WTC11 (cell line): ENCODE measurements around the gene SHKBP1. TPM values are rescaled to one million over a fixed set of nuclear protein-coding genes. Genes with fewer than 3 reads are reported as not detected.
A peak's percentile ranks its signal among the peaks of the same experiment; 100 is the strongest.

ENCODE experiments used
- ATAC-seq: fragments of 200-7000 bp; cut with Tn5 transposase; 2 replicates; pipeline ENCODE4 v1.10.0; 2021; ENCODE audit warnings: mild to moderate bottlenecking, moderate library complexity
- CTCF ChIA-PET: fragments of 300-600 bp; sonication (Branson Sonifier 250); formaldehyde crosslinking; loops from one replicate; lab custom pipeline; 2021; ENCODE audit warnings: antibody characterized with exemption; lab: Charles Lee
- POLR2A ChIA-PET: fragments of 350-600 bp; sonication (Branson Sonifier 250); formaldehyde crosslinking; loops from one replicate; lab custom pipeline; 2021; ENCODE audit warnings: antibody characterized with exemption; lab: Charles Lee
- DNase-seq: peaks from one replicate; pipeline ENCODE4 v3.0.0; 2021; ENCODE audit warnings: low spot score
- H3K27ac Mint-ChIP-seq: 2 replicates; pipeline ENCODE4 v1.8.0; 2021; ENCODE audit warnings: mixed read lengths
- H3K27me3 Mint-ChIP-seq: 2 replicates; pipeline ENCODE4 v1.8.0; 2021; ENCODE audit warnings: low read depth, mild to moderate bottlenecking, moderate library complexity, mixed read lengths
- H3K36me3 Mint-ChIP-seq: 2 replicates; pipeline ENCODE4 v1.8.0; 2021; ENCODE audit warnings: mixed read lengths
- H3K4me1 Mint-ChIP-seq: 2 replicates; pipeline ENCODE4 v1.8.0; 2022; ENCODE audit warnings: mixed read lengths
- H3K4me3 Mint-ChIP-seq: 2 replicates; pipeline ENCODE4 v1.8.0; 2021; ENCODE audit warnings: mild to moderate bottlenecking, moderate library complexity, mixed read lengths
- H3K9me3 Mint-ChIP-seq: 2 replicates; pipeline ENCODE4 v1.8.0; 2021; ENCODE audit warnings: mixed read lengths
- AFF4 ChIP-seq: sonication (generic); formaldehyde crosslinking; IDR thresholded peaks from 2 replicates; pipeline ENCODE4 v1.8.1; 2023; ENCODE audit warnings: mild to moderate bottlenecking, missing genetic modification reagents, borderline replicate concordance
- CBFB ChIP-seq: sonication (generic); formaldehyde crosslinking; IDR thresholded peaks from 2 replicates; pipeline ENCODE4 v1.8.1; 2022; ENCODE audit warnings: mild to moderate bottlenecking, low read depth, missing genetic modification reagents
- CREM ChIP-seq: sonication (generic); formaldehyde crosslinking; IDR thresholded peaks from 2 replicates; pipeline ENCODE4 v1.8.1; 2022; ENCODE audit warnings: mild to moderate bottlenecking, missing genetic modification reagents, moderate library complexity
- FOXK1 ChIP-seq: sonication (generic); formaldehyde crosslinking; IDR thresholded peaks from 2 replicates; pipeline ENCODE4 v1.8.0; 2022; ENCODE audit warnings: mild to moderate bottlenecking, moderate library complexity, missing genetic modification reagents
- GABPB1 ChIP-seq: sonication (generic); formaldehyde crosslinking; IDR thresholded peaks from 2 replicates; pipeline ENCODE4 v1.8.1; 2023; ENCODE audit warnings: mild to moderate bottlenecking, missing genetic modification reagents
- GRHL2 ChIP-seq: fragments of 250-450 bp; sonication (Bioruptor Pico); IDR thresholded peaks from 2 replicates; pipeline ENCODE4 v1.8.0; 2022; ENCODE audit warnings: mild to moderate bottlenecking, moderate library complexity; ENCODE audit not compliant: insufficient replicate concordance, severe bottlenecking
- GTF2I ChIP-seq: fragments of 250-450 bp; sonication (Bioruptor Pico); conservative IDR thresholded peaks from 2 replicates; pipeline ENCODE4 v1.4.0; 2021; ENCODE audit warnings: mild to moderate bottlenecking
- IRF1 ChIP-seq: sonication (generic); formaldehyde crosslinking; IDR thresholded peaks from 2 replicates; pipeline ENCODE4 v1.8.0; 2023; ENCODE audit warnings: missing genetic modification reagents
- JUN ChIP-seq: sonication (generic); formaldehyde crosslinking; IDR thresholded peaks from 2 replicates; pipeline ENCODE4 v1.8.0; 2023; ENCODE audit warnings: mild to moderate bottlenecking, missing genetic modification reagents
- NR2C2 ChIP-seq: sonication (generic); formaldehyde crosslinking; IDR thresholded peaks from 2 replicates; pipeline ENCODE4 v1.8.0; 2022; ENCODE audit warnings: mild to moderate bottlenecking, missing genetic modification reagents
- NR3C1 ChIP-seq: sonication (generic); formaldehyde crosslinking; conservative IDR thresholded peaks from 2 replicates; pipeline ENCODE4 v1.8.1; 2023; ENCODE audit warnings: low read depth, mild to moderate bottlenecking, missing genetic modification reagents
- PRRX2 ChIP-seq: fragments of 250-450 bp; sonication (Bioruptor Pico); IDR thresholded peaks from 2 replicates; pipeline ENCODE4 v1.8.0; 2021; ENCODE audit warnings: mild to moderate bottlenecking
- SMAD3 ChIP-seq: sonication (generic); formaldehyde crosslinking; IDR thresholded peaks from 2 replicates; pipeline ENCODE4 v1.8.0; 2022; ENCODE audit warnings: missing genetic modification reagents, mild to moderate bottlenecking, borderline replicate concordance
- SP1 ChIP-seq: sonication (generic); formaldehyde crosslinking; conservative IDR thresholded peaks from 2 replicates; pipeline ENCODE4 v1.8.1; 2022; ENCODE audit warnings: missing genetic modification reagents
- ZNF263 ChIP-seq: sonication (generic); formaldehyde crosslinking; IDR thresholded peaks from 2 replicates; pipeline ENCODE4 v1.8.1; 2022; ENCODE audit warnings: low read depth, mild to moderate bottlenecking, moderate library complexity, missing genetic modification reagents
- ZNF317 ChIP-seq: sonication (generic); formaldehyde crosslinking; IDR thresholded peaks from 2 replicates; pipeline ENCODE4 v1.8.1; 2023; ENCODE audit warnings: low read depth, mild to moderate bottlenecking, moderate library complexity, missing genetic modification reagents, borderline replicate concordance
- ZNF416 ChIP-seq: fragments of 250-450 bp; sonication (Bioruptor Pico); IDR thresholded peaks from 2 replicates; pipeline ENCODE4 v1.9.0; 2021; ENCODE audit warnings: mild to moderate bottlenecking, inconsistent platforms
- total RNA-seq: library from RNA; stranded (reverse); gene quantifications from 3 replicates; pipeline ENCODE4 v1.2.3, GENCODE V29; 2021
- TF ChIP-seq, protein P1 (sequence below): sonication (generic); formaldehyde crosslinking; IDR thresholded peaks from 2 replicates; pipeline ENCODE4 v1.8.1; 2022; ENCODE audit warnings: low read depth, missing genetic modification reagents, borderline replicate concordance
- TF ChIP-seq, protein P2 (sequence below): sonication (generic); formaldehyde crosslinking; IDR thresholded peaks from 2 replicates; pipeline ENCODE4 v1.8.1; 2023; ENCODE audit warnings: mild to moderate bottlenecking, missing genetic modification reagents, moderate library complexity
- TF ChIP-seq, protein P3 (sequence below): fragments of 250-450 bp; sonication (Bioruptor Pico); IDR thresholded peaks from 2 replicates; pipeline ENCODE4 v1.9.0; 2021; ENCODE audit warnings: moderate library complexity, mild to moderate bottlenecking, inconsistent platforms, borderline replicate concordance

SHKBP1 gene
- total RNA-seq, 1 experiment from 2014 or later = 71.7 TPM

DNA sequence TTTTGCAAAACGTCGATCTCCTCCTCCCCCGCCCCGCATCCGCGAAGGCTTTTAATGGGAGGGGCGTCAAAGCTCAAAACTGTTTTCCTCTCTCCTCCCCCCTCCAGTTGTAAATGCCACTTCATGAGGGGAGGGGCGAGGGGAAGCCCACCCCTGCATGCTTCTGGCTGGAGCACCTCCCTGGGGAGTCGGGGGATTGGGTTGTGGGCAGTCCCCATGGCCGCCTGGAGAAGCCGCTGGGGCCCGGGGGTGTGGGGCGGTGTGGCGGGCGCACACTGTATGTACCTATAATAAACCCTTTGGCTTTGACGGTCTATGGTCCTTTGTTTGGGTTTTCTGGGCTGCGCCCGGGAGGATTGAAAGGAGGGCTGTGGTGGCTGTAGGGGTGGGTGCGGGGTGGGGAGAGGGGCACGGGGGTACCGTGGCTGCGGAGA is 505 bp upstream of the SHKBP1 start:
- TF ChIP-seq ZNF263 (CRISPR knock-in tag) (peak; percentile 52; the same call in 1 of the 2 replicates), FOXK1 (0 out of 2 replicates have a peak, but pooled peaks have one; percentile 27), CREM (CRISPR knock-in tag) (no peak)
- DNase-seq (no peak), ATAC-seq (peak; percentile 18)
- Mint-ChIP-seq H3K4me1 (peaks cover 17% of the 10 kb centered on the region), H3K27ac (0 out of 2 replicates have a peak overlapping the region, but pooled peaks have one; percentile 65), H3K9me3 (no peaks in the 10 kb centered on the region), H3K27me3 (peaks cover 26% of the 10 kb centered on the region), H3K4me3 (peak overlapping the region; percentile 93), H3K36me3 (peaks cover 14% of the 10 kb centered on the region)
- POLR2A ChIA-PET = interaction anchor here (0.6 kb wide), 1 partner anchor 235 kb away, joined by 3 read pairs; no protein-coding TSS in a partner anchor
- CTCF ChIA-PET = interaction anchor here (0.6 to 1.8 kb wide), 5 partner anchors 24 to 112 kb away, joined by 3 to 9 read pairs (median 3); no protein-coding TSS in a partner anchor

- peak overlapping the region; percentile 93 for H3K4me3 Mint-ChIP-seq
- H3K4me1 Mint-ChIP-seq = peaks cover 17% of the 10 kb centered on the region
- ATAC-seq = peak; percentile 87
- peak overlapping the region; percentile 42 for H3K27ac Mint-ChIP-seq
- H3K9me3 Mint-ChIP-seq = no peaks in the 10 kb centered on the region
- peaks cover 27% of the 10 kb centered on the region for H3K36me3 Mint-ChIP-seq
- POLR2A ChIA-PET = interaction anchor here (0.7 to 1.1 kb wide), 3 partner anchors 16 to 75 kb away, joined by 3 to 4 read pairs (median 3); no protein-coding TSS in a partner anchor
- DNase-seq = peak; percentile 86
- H3K27me3 Mint-ChIP-seq = peaks cover 6% of the 10 kb centered on the region
- TF ChIP-seq, protein P1, sequence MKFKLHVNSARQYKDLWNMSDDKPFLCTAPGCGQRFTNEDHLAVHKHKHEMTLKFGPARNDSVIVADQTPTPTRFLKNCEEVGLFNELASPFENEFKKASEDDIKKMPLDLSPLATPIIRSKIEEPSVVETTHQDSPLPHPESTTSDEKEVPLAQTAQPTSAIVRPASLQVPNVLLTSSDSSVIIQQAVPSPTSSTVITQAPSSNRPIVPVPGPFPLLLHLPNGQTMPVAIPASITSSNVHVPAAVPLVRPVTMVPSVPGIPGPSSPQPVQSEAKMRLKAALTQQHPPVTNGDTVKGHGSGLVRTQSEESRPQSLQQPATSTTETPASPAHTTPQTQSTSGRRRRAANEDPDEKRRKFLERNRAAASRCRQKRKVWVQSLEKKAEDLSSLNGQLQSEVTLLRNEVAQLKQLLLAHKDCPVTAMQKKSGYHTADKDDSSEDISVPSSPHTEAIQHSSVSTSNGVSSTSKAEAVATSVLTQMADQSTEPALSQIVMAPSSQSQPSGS (CRISPR knock-in tag) = no peak
- TF ChIP-seq SP1 (CRISPR knock-in tag) = peak; percentile 17; the same call in 1 of the 2 replicates
- CTCF ChIA-PET = interaction anchor here (0.7 to 2.5 kb wide), 13 partner anchors 8 to 361 kb away, joined by 3 to 23 read pairs (median 5); no protein-coding TSS in a partner anchor
Measured at GRCh38 chr19:40578442-40578908, 1.8 kb downstream of the SHKBP1 start.

DNA sequence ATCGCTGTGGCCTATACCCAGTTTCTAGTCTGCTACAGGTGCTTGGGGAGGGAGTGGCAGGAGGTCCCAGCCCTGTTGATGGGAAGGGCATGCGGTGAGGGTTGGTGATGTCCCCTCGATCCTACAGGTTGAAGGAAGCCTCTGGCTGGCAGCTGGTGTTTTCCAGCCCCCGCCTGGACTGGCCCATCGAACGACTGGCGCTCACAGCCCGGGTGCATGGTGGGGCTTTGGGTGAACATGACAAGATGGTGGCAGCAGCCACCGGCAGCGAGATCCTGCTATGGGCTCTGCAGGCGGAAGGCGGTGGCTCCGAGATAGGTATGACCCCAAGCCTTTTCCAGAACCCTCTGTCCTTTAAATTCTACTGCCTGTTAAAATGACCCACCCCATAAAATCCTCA is 3.9 kb downstream of the SHKBP1 start:
- Mint-ChIP-seq H3K4me1 (peaks cover 11% of the 10 kb centered on the region), H3K9me3 (no peaks in the 10 kb centered on the region), H3K27ac (no peak overlapping the region), H3K36me3 (peaks cover 41% of the 10 kb centered on the region), H3K4me3 (no peak overlapping the region), H3K27me3 (no peaks in the 10 kb centered on the region)
- ATAC-seq (no peak), DNase-seq (no peak)
- TF ChIP-seq ZNF317 (CRISPR knock-in tag) = no peak
- no peak for TF ChIP-seq GABPB1 (CRISPR knock-in tag)
- no peak for TF ChIP-seq CBFB
- no peak for TF ChIP-seq GTF2I (CRISPR knock-in tag)
- TF ChIP-seq ZNF263 (CRISPR knock-in tag) = no peak
- no peak for TF ChIP-seq IRF1 (CRISPR knock-in tag)
- ChIA-PET POLR2A (no interaction called here), CTCF (interaction anchor here (0.6 kb wide), 2 partner anchors 61 to 1700 kb away, joined by 3 read pairs; no protein-coding TSS in a partner anchor)

DNA sequence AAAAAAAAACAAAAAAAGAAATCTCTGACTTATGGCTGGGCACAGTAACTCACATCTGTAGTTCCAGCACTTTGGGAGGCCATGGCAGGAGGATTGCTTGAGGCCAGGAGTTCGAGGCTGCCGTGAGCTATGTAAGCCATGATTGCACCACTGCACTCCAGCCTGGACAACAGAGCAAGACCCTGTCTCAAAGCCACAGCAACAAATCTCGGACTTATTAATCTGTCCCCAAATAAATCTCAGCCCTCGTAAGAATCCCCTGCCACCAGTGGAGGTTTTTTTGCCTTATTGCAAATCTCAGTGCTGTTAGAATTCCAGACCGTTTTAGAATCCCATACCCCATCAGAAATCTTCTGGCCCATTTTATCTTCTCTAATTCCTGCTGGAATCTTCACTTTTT is 4.9 kb downstream of the SHKBP1 start:
- Mint-ChIP-seq H3K27me3 (no peaks in the 10 kb centered on the region), H3K36me3 (peaks cover 45% of the 10 kb centered on the region), H3K4me3 (no peak overlapping the region), H3K4me1 (peaks cover 9% of the 10 kb centered on the region), H3K9me3 (no peaks in the 10 kb centered on the region), H3K27ac (no peak overlapping the region)
- CTCF ChIA-PET = interaction anchor here (0.6 kb wide), 1 partner anchor 62 kb away, joined by 3 read pairs; no protein-coding TSS in a partner anchor
- no peak for DNase-seq
- ATAC-seq = no peak
- POLR2A ChIA-PET = no interaction called here
- TF ChIP-seq AFF4 (no peak), NR2C2 (CRISPR knock-in tag) (no peak), GRHL2 (CRISPR knock-in tag) (no peak), ZNF416 (no peak), IRF1 (CRISPR knock-in tag) (no peak), NR3C1 (no peak), GABPB1 (CRISPR knock-in tag) (no peak), PRRX2 (CRISPR knock-in tag) (no peak), JUN (no peak), SMAD3 (no peak)
- TF ChIP-seq, protein P2, sequence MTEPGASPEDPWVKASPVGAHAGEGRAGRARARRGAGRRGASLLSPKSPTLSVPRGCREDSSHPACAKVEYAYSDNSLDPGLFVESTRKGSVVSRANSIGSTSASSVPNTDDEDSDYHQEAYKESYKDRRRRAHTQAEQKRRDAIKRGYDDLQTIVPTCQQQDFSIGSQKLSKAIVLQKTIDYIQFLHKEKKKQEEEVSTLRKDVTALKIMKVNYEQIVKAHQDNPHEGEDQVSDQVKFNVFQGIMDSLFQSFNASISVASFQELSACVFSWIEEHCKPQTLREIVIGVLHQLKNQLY (CRISPR knock-in tag) = no peak
- TF ChIP-seq, protein P3, sequence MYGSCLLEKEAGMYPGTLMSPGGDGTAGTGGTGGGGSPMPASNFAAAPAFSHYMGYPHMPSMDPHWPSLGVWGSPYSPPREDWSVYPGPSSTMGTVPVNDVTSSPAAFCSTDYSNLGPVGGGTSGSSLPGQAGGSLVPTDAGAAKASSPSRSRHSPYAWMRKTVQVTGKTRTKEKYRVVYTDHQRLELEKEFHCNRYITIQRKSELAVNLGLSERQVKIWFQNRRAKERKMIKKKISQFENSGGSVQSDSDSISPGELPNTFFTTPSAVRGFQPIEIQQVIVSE (CRISPR knock-in tag) = no peak
